ENCODE data around the gene LRBA. TPM values are rescaled to one million over a fixed set of nuclear protein-coding genes. Genes with fewer than 3 reads are reported as not detected.
"Not testable (repeated sequence)": the region's sequence is repeated elsewhere in the genome, so short reads cannot be mapped to it uniquely, and the experiment has no call there.

The LRBA gene
- total RNA-seq, 3 donors from 2014 or later, result 52.0 to 68.5 (median 63.6) TPM

DNA sequence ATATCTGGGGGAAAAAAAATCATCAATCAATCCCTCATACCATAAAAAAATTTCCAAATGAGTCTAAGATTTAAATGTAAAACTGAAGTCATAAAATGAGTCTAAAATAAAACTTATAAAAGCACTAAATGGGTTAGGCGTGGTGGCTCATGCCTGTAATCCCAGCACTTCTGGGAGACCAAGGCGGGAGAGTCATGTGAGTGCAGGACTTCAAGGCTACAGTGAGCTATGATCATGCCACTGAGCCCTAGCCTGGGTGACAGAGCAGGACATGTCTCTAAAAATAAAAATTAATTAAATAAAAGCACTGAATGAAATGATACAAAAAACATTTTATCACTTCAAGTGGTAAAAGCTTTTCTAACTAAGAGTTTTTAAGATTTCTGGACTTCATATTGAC lies 83.3 kb downstream of the LRBA start:
- no peak for ATAC-seq
- Mint-ChIP-seq H3K36me3 (ENCODE audit: insufficient read depth) (peaks cover 8% of the 10 kb centered on the region), H3K4me1 (ENCODE audit: low read depth) (peaks cover 6% of the 10 kb centered on the region), H3K4me3 (no peak overlapping the region), H3K27me3 (ENCODE audit: low read depth) (no peaks in the 10 kb centered on the region), H3K9me3 (no peaks in the 10 kb centered on the region)
- DNase-seq, result no peak

DNA sequence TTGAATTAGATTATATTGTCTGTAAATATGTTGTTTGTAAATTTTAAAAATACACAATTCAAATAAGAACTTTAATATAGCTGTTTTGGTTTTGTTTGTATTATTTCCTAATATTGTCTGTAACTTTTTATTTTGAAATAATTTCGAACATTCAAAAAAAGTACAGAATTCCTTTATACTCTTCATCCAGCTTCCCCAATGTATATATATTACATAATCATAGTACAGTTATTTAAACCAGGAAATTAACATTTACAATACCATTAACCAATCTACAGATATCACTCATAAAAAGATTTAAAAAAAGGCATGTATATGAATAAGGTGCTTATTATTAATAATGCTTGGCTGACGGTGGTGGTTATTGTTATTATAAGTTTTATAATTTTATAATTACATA lies 84.1 kb downstream of the LRBA start:
- DNase-seq, result no peak
- no peak overlapping the region for H3K4me3 Mint-ChIP-seq
- peaks cover under 1% of the 10 kb centered on the region for H3K4me1 Mint-ChIP-seq (ENCODE audit: low read depth)
- no peaks in the 10 kb centered on the region for H3K27me3 Mint-ChIP-seq (ENCODE audit: low read depth)
- no peaks in the 10 kb centered on the region for H3K9me3 Mint-ChIP-seq
- no peak for ATAC-seq
- peaks cover 11% of the 10 kb centered on the region for H3K36me3 Mint-ChIP-seq (ENCODE audit: insufficient read depth)

DNA sequence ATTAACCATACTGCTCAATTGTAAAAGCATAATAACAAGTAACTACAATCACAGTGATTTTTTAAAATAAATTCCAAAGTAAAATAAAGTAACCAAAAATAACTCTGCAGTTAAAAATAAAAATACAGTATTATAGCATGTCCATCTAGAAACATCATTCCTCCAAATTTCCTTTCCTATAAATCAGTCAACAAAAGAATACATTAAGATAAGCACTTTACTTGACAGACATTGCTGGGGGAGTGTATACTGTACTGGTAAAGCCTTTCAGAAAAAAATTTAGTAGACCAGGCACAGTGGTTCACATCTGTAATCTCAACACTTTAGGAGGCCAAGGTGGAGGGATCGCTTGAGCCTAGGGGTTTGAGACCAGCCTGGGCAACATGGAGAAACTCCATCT lies 91.1 kb downstream of the LRBA start:
- Mint-ChIP-seq H3K9me3 (no peaks in the 10 kb centered on the region), H3K27me3 (ENCODE audit: low read depth) (no peaks in the 10 kb centered on the region), H3K4me1 (ENCODE audit: low read depth) (no peaks in the 10 kb centered on the region), H3K4me3 (no peak overlapping the region), H3K36me3 (ENCODE audit: insufficient read depth) (peaks cover 32% of the 10 kb centered on the region)
- ATAC-seq (no peak), DNase-seq (no peak)

DNA sequence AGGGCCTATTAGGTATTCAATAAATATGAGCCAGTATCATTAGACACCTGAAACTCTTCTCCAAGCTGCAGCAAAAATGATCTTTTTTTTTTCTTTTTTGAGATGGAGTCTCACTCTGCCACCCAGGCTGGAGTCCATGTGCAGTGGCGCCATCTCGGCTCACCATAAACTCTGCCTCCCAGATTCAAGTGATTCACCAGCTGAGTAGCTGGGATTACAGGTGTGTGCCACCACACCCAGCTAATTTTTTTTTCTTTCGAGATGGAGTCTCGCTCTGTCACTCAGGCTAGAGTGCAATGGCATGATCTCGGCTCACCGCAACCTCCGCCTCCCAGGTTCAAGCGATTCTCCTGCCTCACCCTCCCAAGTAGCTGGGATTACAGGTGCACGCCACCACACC lies 93.6 kb downstream of the LRBA start:
- not testable (repeated sequence) for ATAC-seq; H3K4me1 Mint-ChIP-seq (ENCODE audit: low read depth); H3K27me3 Mint-ChIP-seq (ENCODE audit: low read depth); DNase-seq; H3K4me3 Mint-ChIP-seq; H3K9me3 Mint-ChIP-seq
- peaks cover 35% of the 10 kb centered on the region for H3K36me3 Mint-ChIP-seq (ENCODE audit: insufficient read depth)

DNA sequence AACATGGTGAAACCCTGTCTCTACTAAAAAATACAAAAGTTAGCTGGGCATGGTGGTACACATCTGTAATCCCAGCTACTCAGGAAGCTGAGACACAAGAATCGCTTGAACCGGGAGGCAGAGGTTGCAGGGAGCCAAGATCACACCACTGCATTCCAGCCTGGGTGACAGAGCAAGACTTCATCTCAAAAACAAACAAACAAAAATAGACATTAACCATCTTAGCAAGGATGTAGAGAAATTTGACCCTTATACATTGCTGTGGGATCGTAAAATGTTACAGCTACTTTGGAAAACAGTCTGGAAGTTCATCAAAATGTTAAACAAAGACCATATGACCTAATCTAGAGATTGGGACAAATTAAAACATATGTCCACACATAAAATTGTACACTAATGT lies 96.5 kb downstream of the LRBA start:
- not testable (repeated sequence) for H3K4me1 Mint-ChIP-seq (ENCODE audit: low read depth); H3K27me3 Mint-ChIP-seq (ENCODE audit: low read depth); ATAC-seq; H3K9me3 Mint-ChIP-seq; H3K4me3 Mint-ChIP-seq; DNase-seq
- H3K36me3 Mint-ChIP-seq (ENCODE audit: insufficient read depth), result peaks cover 38% of the 10 kb centered on the region

DNA sequence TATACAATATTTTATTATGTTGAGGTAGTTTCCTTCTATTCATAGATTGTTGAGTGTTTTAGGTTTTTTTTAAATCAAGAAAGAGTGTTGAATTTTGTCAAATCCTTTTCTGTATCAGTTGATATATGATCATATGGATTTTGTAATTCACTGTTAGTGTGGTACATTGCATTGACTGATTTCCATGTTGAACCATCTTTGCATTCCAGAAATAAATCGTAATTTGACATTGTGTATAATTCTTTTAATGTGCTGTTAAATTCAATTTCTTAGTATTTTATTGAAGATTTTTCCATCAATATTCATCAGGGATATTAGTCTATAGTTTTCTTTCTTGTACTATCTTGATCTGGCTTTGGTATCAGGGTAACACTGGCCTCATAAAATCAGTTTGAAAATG lies 103.8 kb downstream of the LRBA start:
- no peak for DNase-seq
- H3K36me3 Mint-ChIP-seq (ENCODE audit: insufficient read depth), result peaks cover 74% of the 10 kb centered on the region

DNA sequence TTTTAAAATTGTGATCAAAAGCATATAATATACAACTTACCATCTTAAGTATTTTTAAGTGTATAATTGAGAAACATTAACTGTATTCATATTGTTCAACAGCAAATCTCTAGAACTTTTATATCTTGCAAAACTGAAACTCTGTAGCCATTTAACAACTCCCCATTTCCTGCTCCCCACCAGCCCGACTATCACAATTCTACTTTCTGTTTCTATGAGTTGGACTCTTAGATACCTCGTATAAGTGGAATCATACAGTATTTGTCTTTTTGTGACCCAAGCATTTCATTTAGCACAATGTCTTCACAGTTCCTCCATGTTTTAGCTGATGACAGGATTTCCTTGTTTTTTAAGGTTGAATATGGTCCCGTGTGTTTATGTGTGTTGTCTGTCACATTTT lies 106.0 kb downstream of the LRBA start:
- peaks cover 19% of the 10 kb centered on the region for H3K4me1 Mint-ChIP-seq (ENCODE audit: low read depth)
- H3K4me3 Mint-ChIP-seq, result peak overlapping the region; percentile 2
- peaks cover 20% of the 10 kb centered on the region for H3K9me3 Mint-ChIP-seq
- ATAC-seq (no peak), DNase-seq (no peak)
- H3K36me3 Mint-ChIP-seq (ENCODE audit: insufficient read depth), result peaks cover 76% of the 10 kb centered on the region
- no peaks in the 10 kb centered on the region for H3K27me3 Mint-ChIP-seq (ENCODE audit: low read depth)

More for the DNA sequence above, 103.8 kb downstream of the LRBA start:
- peaks cover 16% of the 10 kb centered on the region for H3K4me1 Mint-ChIP-seq (ENCODE audit: low read depth)
- H3K9me3 Mint-ChIP-seq, result peaks cover 20% of the 10 kb centered on the region
- no peak overlapping the region for H3K4me3 Mint-ChIP-seq
- ATAC-seq, result no peak
- H3K27me3 Mint-ChIP-seq (ENCODE audit: low read depth), result no peaks in the 10 kb centered on the region

DNA sequence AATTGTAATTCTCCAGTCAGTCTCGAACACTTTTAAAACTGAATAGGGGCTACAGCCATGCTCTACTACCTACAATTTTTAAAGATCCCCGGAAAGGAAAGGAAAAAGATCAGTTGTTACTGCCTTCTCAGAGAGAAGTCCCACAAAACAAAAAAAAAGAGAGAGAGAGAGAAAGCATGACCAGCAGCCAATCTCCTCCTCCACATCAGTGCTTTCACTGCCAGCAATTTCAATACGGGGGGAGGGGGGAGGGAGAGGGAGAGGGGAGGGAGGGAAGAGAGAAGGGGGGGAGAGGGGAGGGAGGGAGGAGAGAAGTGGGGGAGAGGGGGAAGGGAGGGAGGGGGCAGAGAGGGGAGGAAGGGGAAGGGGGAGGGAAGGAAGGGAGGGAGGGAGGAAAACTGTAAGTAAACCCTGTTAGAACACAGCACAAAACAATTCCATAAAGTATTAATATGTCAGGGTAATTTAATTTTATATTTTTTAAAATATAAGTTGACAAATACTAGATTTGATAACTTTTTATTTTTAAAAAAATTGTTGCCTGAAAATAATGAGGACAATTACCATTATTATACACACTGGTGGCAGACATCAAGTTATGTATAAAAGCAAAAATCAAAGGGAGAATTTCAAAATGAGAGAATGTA lies 108.0 kb downstream of the LRBA start:
- H3K36me3 Mint-ChIP-seq (ENCODE audit: insufficient read depth), result peaks cover 72% of the 10 kb centered on the region
- DNase-seq, result no peak
- no peak overlapping the region for H3K4me3 Mint-ChIP-seq
- H3K4me1 Mint-ChIP-seq (ENCODE audit: low read depth), result peaks cover 19% of the 10 kb centered on the region
- ATAC-seq, result no peak
- peaks cover 12% of the 10 kb centered on the region for H3K9me3 Mint-ChIP-seq
- no peaks in the 10 kb centered on the region for H3K27me3 Mint-ChIP-seq (ENCODE audit: low read depth)

DNA sequence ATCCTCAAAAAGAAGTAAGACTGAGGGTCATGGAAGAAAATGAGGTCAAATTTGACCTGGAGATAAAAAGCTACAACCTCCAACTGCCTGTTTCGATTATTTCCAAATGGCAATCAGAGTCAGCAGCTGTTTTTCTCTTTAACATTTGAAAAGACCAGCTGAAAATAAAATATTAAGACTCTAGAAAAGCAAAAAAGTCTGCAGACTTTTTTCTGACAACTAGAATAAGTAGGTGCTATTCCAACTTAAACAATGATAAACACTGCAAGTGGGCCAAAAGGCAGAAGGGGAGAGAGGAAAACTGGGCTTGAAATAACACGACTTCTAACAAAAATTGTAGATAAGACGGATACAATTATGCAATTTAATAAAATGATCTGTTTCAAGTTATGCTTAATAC lies 110.4 kb downstream of the LRBA start:
- H3K36me3 Mint-ChIP-seq (ENCODE audit: insufficient read depth), result peaks cover 67% of the 10 kb centered on the region
- H3K4me1 Mint-ChIP-seq (ENCODE audit: low read depth), result peaks cover 13% of the 10 kb centered on the region
- no peaks in the 10 kb centered on the region for H3K27me3 Mint-ChIP-seq (ENCODE audit: low read depth)
- ATAC-seq (no peak), DNase-seq (no peak)
- no peaks in the 10 kb centered on the region for H3K9me3 Mint-ChIP-seq
- no peak overlapping the region for H3K4me3 Mint-ChIP-seq

DNA sequence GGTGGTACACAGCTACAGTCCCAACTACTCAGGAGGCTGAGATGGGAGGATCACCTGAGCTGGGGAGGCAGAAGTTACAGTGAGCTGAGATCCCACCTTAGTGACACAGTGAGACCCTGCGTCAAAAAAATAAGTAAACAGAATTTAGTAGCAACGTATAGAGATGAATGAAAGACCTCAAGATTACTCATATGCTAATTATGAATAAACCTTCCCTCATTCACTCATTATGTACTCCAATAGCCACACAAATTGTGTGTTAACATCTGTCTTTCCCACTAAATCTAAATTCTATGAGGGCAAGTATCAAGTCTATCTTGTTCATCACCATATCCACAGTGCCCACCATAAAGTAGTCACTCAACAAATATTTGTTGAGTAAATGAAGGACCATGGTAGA lies 111.5 kb downstream of the LRBA start:
- H3K4me3 Mint-ChIP-seq, result no peak overlapping the region
- no peak for ATAC-seq
- peaks cover 6% of the 10 kb centered on the region for H3K4me1 Mint-ChIP-seq (ENCODE audit: low read depth)
- peaks cover 61% of the 10 kb centered on the region for H3K36me3 Mint-ChIP-seq (ENCODE audit: insufficient read depth)
- H3K27me3 Mint-ChIP-seq (ENCODE audit: low read depth), result no peaks in the 10 kb centered on the region
- no peak for DNase-seq
- no peaks in the 10 kb centered on the region for H3K9me3 Mint-ChIP-seq

DNA sequence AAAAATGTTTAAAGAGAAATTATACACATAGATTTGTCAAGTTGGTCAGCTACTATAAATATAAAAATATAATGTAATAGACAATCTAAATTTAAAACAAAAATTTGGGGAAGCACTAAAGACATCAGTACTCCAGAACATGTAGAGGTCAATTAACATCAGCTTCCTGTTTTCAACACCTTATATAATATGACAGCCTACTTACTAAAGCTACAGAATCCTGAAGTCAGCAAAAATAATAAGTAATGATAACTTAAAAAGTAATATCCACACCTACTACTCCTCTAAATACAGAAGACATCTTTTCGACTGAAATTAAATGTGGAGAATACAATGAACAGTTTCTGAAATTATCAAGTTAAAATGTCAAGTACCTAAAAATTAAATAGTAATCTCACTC lies 118.6 kb downstream of the LRBA start:
- H3K4me1 Mint-ChIP-seq (ENCODE audit: low read depth), result no peaks in the 10 kb centered on the region
- DNase-seq (no peak), ATAC-seq (no peak)
- peaks cover 43% of the 10 kb centered on the region for H3K36me3 Mint-ChIP-seq (ENCODE audit: insufficient read depth)
- no peak overlapping the region for H3K4me3 Mint-ChIP-seq
- H3K9me3 Mint-ChIP-seq, result no peaks in the 10 kb centered on the region
- H3K27me3 Mint-ChIP-seq (ENCODE audit: low read depth), result no peaks in the 10 kb centered on the region

DNA sequence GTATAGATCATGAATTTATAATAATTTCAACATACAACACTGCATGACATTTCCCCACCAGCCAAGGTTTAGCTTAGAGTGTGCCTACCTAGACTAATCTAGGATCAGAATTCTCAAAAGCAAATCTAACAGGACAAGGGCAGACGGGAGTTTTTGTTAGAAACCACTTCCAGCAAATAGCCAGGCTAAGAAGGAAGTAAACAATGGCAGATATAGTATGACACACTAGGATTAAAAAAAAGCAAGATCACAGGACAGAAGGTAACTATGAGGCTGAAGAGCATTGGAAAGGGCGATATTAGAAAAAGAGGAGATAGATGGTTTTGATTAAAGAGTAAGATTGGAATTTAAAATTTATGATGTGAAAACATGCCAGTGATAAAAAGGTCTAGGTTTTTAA lies 124.8 kb downstream of the LRBA start:
- no peaks in the 10 kb centered on the region for H3K9me3 Mint-ChIP-seq
- no peak for ATAC-seq
- H3K36me3 Mint-ChIP-seq (ENCODE audit: insufficient read depth), result peaks cover 38% of the 10 kb centered on the region
- no peaks in the 10 kb centered on the region for H3K27me3 Mint-ChIP-seq (ENCODE audit: low read depth)
- peaks cover 13% of the 10 kb centered on the region for H3K4me1 Mint-ChIP-seq (ENCODE audit: low read depth)
- DNase-seq, result no peak
- H3K4me3 Mint-ChIP-seq, result no peak overlapping the region

DNA sequence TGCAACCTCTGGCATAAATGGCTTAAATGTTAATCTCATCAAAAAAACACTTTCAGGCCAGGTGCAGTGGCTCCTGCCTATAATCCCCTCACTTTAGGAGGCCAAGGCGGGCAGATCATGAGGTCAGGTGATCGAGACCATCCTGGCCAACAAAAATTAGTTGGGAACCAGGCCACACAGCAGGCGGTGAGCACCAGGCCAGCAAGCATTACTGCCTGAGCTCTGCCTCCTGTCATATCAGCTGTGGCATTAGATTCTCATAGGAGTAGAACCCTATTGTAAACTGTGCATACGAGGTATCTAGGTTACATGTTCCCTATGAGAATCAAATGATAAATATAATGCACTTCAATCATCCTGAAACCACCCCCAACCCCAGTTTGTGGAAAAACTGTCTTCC lies 125.8 kb downstream of the LRBA start:
- DNase-seq (no peak), ATAC-seq (no peak)
- peaks cover 36% of the 10 kb centered on the region for H3K36me3 Mint-ChIP-seq (ENCODE audit: insufficient read depth)
- H3K4me1 Mint-ChIP-seq (ENCODE audit: low read depth), result peaks cover 16% of the 10 kb centered on the region
- H3K9me3 Mint-ChIP-seq, result no peaks in the 10 kb centered on the region
- no peak overlapping the region for H3K4me3 Mint-ChIP-seq
- no peaks in the 10 kb centered on the region for H3K27me3 Mint-ChIP-seq (ENCODE audit: low read depth)

DNA sequence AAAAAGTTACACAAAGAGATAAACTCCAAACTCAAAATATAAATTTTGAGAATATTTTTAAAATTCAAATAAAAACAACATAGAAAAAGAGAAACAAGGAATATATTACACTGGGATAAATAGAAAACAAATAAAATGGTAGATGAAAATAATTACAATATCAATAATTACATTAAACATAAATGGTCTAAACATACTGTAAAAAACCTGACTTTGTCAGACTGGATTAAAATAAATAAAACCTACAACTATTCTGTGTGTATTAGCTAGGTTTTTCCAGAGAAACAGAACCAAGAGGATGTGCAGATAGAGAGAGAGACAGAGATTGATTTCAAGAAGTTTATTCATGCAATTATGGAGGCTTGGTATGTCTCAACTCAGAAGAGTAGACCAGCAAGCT lies 126.5 kb downstream of the LRBA start:
- Mint-ChIP-seq H3K4me1 (ENCODE audit: low read depth) (peaks cover 18% of the 10 kb centered on the region), H3K4me3 (no peak overlapping the region), H3K27me3 (ENCODE audit: low read depth) (no peaks in the 10 kb centered on the region), H3K9me3 (no peaks in the 10 kb centered on the region), H3K36me3 (ENCODE audit: insufficient read depth) (peaks cover 36% of the 10 kb centered on the region)
- DNase-seq (no peak), ATAC-seq (no peak)

DNA sequence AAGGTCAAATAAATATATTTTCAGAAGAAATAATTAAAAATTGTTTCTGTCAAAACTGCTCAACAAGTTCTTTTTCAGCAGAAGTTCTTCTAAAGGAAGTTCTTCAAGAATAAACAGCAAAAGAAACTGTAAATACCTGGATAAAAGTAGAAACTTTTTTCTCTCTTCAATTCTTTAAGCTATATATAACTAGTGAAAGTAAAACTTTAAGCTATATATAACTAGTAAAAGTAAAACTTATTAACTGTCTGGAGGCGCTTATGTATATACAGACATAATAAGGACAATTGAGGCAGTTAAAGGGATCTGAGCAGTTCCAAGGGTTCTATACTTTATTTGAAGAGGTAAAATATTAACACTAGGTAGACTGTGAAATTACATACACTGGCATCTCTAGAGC lies 126.9 kb downstream of the LRBA start:
- Mint-ChIP-seq H3K27me3 (ENCODE audit: low read depth) (no peaks in the 10 kb centered on the region), H3K9me3 (no peaks in the 10 kb centered on the region), H3K36me3 (ENCODE audit: insufficient read depth) (peaks cover 36% of the 10 kb centered on the region), H3K4me3 (no peak overlapping the region), H3K4me1 (ENCODE audit: low read depth) (peaks cover 18% of the 10 kb centered on the region)
- DNase-seq, result no peak
- ATAC-seq, result no peak

DNA sequence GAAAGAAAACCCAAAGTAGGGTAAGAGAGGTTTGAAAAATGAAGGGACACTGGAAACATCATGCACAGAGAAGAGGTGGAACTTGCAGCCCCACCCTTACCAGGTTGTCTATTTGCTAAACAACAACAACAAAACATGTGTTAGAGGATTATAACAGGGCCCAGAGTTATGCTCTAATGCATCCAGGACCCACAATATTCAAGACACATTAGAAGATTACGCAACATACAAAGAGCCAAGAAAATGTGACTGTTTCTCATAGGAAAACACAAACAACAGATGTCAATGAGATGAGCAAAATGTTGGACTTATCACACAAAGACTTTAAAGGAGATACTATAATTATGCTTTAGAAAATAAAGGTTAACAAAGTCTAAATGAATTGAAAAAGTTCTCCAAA lies 128.5 kb downstream of the LRBA start:
- no peaks in the 10 kb centered on the region for H3K9me3 Mint-ChIP-seq
- ATAC-seq, result no peak
- H3K4me1 Mint-ChIP-seq (ENCODE audit: low read depth), result peaks cover 18% of the 10 kb centered on the region
- no peaks in the 10 kb centered on the region for H3K27me3 Mint-ChIP-seq (ENCODE audit: low read depth)
- no peak overlapping the region for H3K4me3 Mint-ChIP-seq
- DNase-seq, result no peak
- H3K36me3 Mint-ChIP-seq (ENCODE audit: insufficient read depth), result peaks cover 30% of the 10 kb centered on the region

All from activated T-cell treated with anti-CD3 and anti-CD28 coated beads, Interleukin-2, amount 50 U/mL, for 4 hours (primary cell).